ENCODE measurements around the gene DYNC2LI1.

- TF ChIP-seq, protein P1, sequence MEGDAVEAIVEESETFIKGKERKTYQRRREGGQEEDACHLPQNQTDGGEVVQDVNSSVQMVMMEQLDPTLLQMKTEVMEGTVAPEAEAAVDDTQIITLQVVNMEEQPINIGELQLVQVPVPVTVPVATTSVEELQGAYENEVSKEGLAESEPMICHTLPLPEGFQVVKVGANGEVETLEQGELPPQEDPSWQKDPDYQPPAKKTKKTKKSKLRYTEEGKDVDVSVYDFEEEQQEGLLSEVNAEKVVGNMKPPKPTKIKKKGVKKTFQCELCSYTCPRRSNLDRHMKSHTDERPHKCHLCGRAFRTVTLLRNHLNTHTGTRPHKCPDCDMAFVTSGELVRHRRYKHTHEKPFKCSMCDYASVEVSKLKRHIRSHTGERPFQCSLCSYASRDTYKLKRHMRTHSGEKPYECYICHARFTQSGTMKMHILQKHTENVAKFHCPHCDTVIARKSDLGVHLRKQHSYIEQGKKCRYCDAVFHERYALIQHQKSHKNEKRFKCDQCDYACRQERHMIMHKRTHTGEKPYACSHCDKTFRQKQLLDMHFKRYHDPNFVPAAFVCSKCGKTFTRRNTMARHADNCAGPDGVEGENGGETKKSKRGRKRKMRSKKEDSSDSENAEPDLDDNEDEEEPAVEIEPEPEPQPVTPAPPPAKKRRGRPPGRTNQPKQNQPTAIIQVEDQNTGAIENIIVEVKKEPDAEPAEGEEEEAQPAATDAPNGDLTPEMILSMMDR (IDR thresholded peaks at IDR 0.05; ENCODE audit: borderline replicate concordance, extremely low read depth, low read length, poor library complexity, severe bottlenecking) = no peak
- TF ChIP-seq EZH2 (IDR thresholded peaks at IDR 0.05; ENCODE audit: borderline replicate concordance, low read depth, low read length, severe bottlenecking) = no peak
Measured at GRCh38 chr2:43736637-43737036, 37.2 kb upstream of the DYNC2LI1 start.
